HG03097 (cell line): Measurements from ENCODE around the gene SLC38A10.

Experiments used
- ATAC-seq: cut with Tn5 transposase; IDR thresholded peaks from one replicate; pipeline ENCODE4 v1.9.1; 2021; ENCODE audit not compliant: unreplicated experiment, low FRiP score

The SLC38A10 gene

DNA sequence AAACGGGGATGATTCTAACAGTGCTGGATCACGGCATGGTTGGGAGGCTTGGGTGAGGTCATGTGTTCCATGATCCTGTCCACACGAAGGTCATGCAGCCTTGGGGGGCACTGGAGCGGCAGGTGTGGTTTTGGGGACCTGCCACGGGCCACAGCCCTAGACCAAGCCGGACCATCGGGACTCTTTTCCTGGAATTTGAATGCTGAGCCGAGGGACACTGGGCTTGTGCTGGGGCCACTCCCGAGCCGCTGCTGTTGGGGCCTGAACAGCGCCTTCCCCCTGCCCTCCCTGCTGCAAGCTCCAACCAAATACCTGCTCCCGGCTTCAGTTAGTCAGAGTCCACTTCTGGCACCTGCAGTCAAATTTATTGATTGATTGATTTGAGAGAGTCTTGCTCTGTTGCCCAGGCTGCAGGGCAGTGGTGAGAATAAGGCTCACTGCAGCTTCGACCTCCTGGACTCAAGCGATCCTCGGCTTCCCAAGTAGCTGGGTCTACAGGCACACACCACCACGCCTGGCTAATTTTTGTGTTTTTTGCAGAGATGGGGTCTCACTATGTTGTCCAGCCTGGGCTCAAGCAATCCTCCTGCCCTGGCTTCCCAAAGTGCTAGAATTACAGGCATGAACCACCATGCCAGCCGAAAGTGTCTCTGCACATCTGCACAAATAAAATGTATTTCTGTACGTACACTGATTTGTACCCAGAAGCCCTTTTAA lies 37.2 kb upstream of the SLC38A10 start:
- ATAC-seq: no peak

DNA sequence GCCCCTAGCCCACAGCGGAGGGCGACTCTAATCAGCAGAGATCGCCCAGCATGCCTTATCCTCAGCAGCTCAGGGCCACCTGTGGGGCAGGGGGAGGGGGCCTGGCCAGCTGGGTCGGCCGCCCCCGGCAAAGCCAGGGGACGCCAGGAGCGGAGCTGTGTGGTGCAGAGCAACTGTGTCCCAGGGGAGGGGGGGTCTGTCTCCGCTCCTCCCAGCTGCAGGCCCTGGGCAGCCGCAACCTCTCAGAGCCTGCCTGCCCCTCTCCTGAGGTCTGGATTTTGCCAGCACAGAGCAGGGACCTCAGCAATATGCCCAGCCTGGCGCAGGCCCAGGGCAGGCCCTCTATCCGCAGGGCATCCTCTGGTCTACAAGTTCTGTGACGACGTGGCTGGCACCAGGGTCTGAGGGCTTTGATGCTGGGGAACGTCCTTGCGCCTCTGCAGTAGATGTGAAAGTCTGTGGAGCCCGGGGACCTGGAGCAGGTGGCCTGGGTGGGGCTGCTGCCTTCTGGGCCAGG lies 36.5 kb upstream of the SLC38A10 start:
- no peak for ATAC-seq

DNA sequence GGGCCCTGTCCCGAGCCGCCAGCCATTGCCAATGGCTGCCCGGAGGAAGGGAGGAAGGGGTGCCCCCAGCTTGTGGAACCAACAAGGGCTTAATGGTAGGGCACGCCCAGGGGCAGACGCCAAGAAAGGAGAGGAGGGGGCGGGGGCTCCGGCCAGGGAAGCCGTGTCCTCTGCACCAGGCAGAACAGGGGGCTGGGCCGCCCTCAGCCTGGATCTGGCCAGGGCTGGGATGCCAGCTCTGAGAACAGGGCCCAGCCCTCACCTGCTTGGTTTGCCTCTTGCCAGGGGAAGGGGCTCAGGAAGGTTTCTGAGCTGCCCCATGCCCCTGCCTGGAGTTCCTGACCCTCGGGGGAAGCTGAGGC lies 35.8 kb upstream of the SLC38A10 start:
- ATAC-seq: no peak

DNA sequence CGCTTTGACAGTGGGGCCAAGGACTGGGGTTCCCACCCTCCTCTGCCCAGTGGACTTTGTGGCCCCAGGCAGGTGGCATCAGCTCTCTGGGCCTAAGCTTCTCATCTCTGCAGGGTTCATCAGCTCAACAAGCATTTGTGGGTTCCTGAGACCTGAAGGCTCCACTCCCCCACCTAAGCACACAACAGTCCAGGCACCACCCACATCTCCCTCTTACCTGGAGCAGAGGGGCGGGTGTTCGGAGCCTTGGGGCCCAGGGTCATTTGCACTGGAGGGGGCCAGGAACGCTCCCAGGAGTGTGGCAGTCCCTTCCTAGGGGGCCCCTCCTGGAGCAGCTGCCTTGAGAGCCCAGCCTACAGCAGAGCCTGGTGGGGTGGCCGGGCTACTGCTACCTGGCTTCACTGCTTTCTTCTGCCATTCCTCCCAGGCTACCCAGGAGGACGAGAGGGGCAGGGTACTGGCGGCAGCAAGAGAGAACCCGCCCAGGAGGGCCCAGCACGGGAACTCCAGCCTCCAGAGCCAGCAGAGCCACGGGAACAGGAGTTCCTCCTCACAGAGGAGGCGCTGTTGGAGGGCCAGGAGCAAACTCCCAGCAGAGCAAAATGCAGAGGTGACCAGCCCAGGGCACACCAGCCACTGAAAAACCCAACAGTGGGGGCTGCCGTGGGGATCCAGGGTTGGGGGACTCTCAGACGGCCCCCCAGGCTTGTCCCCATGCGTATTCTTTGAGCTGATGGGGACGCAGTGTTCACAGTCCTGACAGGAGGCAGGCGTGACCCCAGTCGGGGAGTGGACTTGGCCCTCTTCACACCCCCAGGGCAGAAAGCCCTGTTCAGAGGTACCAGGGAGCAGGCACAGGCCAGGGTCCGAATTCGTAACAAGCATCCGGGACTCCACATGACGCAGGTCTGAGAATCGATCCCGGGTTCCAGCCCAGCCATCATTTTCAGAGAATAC lies 35.1 kb upstream of the SLC38A10 start:
- no peak for ATAC-seq

DNA sequence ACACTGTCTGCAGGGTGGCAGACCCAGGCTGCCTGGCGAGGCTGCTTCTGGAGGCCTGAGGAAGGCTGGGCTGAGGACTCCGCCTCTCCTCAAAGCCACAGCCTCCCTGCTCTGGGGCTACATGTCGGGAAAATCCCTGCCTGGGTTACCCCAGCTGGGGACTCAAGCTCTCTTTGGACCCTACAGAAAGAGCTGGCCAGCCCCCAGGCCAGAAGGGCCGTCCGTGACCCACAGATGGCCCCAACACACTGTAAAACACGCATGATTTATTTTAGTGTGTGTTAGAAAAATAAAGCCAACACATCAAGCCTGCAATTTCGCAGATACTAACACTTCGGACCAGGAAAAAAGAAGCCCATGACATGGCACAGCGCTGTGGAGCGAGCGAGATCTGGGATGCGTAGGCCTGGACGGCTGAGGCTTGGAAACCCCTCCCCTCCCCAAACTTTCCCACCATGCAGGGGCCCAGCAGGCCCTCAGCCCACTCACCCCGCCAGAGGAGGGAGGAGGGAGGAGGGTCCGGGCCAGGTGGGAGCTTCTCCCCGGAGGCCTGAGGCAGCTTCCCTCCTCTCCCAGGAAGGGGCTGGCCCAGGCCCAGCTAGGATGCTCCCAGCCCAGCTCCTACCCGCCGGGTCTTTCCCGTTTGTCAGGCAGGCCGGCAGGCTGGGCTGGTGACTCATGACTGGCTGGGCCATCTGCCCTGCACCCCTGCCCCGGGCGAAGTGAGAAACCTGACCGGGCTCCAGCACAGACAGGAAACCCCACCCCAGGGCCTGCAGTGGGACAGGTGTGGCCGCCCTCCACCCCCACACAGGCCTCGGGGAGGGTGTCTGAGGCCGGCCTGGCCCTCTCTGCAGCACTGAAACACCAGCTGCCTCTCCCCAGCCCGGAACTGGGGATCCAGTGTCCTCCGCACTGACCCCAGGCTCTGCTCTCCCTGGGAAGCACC lies 34.1 kb upstream of the SLC38A10 start:
- ATAC-seq: no peak

DNA sequence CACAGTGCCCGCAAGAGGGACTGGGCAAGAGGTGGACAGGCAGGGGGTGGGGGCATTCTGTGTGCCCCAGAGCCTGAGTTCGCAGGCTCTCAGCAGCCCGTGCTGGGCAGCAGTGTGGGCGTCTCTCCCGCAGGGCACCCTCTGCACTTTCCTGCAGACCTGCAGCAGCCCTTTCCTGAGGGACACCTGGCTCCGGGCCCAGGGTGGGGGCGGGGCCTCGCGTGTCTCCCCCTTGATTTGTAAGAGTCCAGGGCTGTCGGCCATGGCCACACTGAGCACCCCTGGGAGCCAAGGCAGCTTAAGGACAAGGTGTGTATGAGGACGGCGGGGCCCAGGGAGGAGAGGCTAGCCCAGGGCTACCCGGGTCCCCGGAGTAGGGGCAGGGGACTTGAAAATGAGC lies 33.4 kb upstream of the SLC38A10 start:
- no peak for ATAC-seq

DNA sequence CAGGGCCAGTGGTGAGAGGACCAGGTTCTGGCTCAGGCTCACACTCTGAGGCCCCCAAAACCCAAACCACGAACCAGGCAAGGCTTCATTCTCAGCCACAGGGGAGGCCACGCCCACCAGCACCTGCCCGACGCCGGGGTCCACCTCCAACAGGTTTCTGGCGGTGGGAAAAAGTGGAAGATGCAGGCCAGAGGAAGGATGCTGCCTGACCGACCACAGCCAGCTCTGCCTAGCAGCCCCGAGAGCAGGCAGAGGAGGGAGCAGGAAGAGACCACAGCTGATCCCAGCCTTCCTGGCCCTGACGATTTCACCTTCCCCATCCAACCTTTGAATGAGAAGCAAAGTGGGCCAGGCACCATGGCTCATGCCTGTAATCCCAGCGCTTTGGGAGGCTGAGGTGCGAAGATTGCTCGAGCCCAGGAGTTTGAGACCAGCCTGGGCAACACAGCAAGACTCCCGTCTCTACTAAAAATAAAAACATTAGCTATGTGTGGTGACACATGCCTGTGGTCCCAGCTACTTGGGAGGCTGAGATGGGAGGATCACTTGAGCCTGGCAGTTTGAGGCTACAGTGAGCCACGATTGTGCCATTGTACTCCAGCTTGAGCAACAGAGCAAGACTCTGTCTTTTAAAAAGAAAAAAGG lies 30.7 kb upstream of the SLC38A10 start:
- no peak for ATAC-seq

DNA sequence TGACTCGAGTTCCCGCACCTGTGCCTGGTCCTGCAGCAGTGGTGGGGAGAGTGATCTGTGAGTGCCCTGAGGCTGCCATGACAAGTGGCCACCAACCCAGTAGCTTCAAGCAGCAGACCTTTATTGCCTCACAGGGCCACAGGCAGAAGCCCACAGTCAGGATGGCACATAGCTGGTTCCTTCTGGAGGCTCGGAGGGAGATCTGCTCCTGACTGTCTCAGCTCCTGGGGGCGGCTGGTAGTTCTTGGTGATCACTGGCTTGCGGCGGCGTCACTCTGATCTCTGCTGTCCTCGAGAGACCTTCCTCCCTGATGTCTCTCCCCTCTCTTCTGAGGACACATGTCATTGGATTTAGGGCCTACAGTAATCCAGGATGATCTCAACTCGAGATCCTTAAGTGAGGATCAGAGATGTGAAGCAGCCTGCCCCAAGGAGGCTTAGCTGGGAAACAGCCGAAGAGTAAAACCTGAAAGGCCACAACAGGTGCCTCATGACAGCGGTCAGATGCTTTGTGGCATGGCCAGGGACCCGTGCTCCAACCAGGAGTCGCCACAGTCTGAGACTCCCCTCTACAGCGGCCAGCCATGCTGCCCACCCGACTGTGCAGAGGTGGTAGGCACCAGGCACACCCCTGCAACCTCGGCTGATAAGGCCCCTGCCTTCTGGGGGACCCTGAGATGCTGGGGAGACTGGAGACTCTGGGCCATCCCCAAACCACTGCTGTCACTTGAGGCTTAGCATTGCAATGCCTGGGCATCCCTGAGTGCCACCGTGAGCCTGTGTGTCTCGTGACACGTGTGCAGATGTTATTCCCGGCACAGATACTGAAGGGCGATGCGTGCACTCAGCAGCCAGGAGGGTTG lies 30.0 kb upstream of the SLC38A10 start:
- no peak for ATAC-seq

DNA sequence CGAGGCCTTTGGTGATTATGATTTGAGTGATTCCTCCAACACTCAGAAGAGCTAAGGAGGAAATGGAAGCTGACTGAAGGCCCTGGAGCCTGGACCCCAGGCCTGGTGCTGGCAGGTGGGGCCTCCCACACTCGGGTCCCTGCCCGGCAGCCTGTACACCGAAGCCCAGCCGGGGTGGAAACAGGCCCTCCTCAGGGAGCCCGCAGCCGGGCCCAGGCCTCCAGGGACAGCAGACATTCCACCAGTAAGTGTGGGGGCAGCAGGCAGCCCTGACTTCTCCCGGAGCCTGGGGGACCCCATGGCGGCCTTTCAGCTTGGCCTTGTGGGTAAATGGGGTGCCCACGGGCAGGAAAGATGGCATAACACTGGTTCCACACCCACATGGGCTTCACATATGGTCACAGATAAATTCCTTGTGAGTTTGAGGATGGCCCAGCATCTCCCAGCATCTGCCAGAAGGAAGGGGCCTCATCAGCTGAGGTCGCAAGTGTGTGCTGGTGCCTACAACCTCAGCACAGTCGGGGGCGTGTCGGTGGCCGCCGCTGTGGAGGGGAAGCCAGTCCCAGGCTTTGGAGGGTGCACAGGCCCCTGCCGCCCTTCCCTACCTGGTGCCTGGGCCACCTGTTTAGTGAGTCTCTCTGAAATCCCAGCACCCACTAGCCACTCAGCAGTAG lies 29.2 kb upstream of the SLC38A10 start:
- ATAC-seq: no peak

DNA sequence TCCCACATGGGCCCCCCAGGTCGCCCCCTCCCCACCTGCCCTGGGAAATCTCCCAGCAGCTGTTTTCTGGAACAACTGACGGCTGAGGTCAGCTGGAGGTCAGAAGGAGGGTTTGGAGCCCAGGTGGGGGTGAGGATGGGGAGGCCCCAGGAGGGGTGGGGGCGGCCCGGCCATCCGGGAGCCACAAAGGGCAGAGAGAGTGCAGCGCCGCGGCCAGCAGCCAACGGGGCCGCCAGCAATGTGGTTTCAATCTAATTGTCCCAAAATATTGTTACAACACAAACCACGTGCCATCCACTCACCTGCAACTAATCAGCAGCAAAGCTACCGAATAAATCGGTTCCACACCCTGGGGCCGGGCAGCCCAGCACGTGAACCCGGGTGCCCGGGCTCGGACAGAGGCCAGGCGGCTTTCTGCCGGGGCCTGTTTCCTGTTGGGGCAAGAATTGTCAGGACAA lies 28.3 kb upstream of the SLC38A10 start:
- ATAC-seq: no peak

DNA sequence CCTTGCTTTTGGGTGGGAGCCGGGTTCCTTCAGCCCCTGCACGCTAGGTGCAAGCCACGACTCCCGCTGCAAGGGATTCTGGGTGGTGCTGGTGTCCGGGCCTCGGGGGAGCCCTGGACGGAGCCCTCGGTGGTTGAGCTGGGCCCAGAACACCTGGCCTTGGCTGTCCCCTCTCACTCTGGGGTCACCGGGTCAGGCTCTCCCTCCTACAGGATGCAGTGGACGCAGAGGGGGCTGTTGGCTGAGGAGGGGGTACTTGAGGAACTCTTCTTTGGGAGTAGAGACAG lies 27.9 kb upstream of the SLC38A10 start:
- no peak for ATAC-seq

DNA sequence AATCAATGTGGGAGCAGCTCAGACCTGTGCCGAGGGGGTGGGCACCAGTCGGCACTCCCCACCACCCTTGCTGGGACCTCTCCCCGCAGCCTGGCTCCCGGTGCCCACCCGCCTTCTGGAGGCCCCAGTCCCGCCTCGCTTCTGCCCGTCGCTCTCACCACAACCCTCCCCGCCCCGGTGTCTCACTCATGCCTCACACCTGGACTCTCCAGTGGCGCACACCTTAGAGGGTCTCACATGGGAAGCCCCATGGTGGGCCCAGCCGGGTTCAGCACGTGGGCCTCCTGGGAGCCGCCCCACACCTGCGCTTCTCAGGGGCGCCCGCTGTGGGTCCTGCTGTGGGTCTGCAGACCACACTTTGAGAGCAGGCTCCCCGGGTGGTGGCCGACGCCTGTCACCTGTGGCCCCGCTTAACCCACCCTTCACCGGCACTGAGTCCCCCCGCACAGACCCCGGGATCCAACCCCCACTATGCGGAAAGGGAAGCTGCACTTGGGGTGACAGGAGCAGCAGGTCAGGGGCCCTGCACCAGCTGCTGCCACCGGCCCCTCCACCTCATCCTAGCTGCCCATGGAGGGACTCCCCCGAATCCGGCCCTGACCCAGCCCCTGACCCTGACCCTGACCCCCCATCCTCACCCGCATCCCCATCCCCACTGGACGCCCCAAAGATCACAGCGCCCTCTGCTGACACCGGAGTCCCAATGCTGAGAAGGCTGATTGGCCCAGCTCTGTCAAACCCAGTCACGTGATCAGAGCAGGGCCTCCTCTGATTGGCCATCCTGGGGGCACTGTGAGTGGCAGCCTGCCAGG lies 27.4 kb upstream of the SLC38A10 start:
- ATAC-seq: no peak

DNA sequence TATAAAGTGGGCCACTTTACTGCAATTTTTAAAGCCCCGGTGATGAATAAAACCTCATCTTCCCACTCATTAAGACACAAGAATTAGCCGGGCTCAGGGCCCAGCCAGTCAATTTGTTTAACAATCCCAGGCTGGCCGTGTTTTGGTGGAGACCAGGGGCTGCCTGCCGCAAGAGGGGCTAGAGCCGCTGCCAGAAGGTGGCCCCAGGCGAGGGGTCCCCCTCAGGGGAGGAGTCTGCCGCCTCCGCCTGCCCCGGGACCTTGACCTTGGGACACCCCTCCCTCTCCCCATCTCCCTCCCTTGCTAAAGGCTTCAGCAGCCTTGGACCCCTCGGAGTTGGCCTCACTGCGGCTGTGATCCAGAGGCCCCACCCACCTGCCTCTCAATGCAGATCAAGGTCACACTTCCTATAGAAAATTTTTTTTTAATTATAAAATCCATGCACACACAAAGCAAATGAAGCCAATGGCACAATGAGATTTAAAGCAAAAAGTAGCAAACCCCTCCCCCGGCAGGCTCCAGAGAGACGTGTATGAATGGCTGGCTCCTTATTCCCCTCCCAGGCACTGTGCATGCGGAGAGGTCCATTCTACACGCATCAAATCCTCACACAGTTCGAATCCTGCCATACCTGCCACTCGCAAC lies 23.0 kb upstream of the SLC38A10 start:
- ATAC-seq: no peak

DNA sequence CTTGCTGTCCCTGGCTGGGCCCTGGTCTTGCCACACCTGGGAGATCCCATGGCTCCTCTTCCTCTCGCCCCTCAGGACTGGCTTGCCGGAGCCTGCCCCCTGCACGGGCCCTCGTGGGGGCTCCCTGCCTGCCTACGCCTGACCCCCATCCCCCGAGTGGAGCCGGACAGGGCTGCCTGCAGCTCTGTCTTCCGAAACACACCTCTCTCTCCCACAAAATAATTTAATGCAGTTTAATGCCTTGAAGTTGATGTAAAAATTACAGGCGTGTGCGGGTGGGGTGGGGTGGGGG lies 22.4 kb upstream of the SLC38A10 start:
- no peak for ATAC-seq

DNA sequence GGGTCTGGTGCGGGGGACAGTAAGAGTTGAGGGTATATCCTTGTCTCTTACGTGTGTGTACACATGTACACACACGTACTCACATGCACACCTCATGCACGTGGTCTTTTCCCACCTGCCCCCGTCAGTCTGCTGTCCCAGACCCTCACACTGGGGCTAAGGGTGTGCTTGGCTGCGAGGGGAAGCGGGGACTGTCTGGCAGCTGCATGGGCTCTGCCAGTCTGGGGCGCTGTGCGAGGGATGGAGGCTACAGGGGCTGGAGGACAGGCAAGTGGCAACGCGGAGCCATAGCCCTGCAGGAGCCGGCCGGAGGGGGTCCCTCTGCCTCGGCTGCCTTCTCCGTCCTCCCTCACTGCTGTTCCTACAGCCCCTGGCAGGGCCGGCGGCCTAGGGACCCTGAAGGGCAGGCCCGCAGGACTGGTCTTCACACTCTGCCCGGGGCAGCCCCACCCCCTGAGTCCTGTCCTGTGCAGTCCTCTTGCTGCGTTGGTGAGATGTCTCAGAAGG lies 20.8 kb upstream of the SLC38A10 start:
- ATAC-seq: no peak

DNA sequence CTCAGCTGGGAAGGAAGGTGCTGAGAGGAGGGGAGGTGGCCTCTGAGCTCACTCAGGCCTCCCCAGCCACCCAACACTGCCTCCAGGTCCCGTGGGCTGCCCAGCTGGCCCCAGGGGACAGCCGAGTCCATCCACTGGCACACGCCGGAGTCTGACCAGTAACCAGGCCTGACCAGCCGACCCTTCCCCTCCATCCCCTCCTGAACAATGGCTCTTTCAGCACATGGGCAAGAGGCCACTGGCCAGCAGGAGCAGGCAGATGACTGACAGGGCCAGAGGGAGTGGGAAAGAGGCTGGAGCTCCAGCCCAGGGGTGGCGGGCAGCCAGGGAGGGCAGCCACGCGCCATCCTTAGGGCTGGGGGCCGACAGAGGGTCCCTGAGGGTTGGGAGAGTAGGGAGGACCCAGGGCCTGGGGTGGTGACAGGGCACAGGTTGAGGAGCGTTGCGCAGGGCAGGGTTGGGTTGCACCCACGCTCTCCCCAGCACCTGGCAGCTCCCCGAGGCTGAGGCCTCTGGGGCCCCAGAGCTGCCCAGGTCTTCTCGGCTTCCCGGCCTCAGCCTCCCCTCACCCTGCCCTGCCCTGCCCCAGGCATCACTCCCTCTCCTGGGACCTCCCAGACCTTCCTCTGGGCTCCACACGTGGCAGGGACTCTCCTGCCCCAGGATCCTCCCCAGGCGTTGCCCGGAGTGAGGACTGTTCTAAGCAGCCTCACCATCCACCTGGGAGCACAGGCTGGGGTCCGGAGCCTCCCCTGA lies 20.2 kb upstream of the SLC38A10 start:
- ATAC-seq: no peak
